GM12878 (cell line): ENCODE data around the gene TOLLIP.

Experiments
- EP300 ChIP-seq, 2 experiments: fragments of 150-350 bp in 1 of 2; IDR thresholded peaks; 2 replicates each; pipeline ENCODE4 v1.6.1; 2011 to 2012; ENCODE audit warnings: low read depth in 2 of 2, low read length in 2 of 2, borderline replicate concordance in 1 of 2, improper control_type of control experiment in 1 of 2, inconsistent platforms in 1 of 2; ENCODE audit not compliant: control insufficient read depth in 1 of 2
- MYC ChIP-seq: IDR thresholded peaks from 2 replicates; pipeline ENCODE4 v1.6.1; 2011; ENCODE audit warnings: mild to moderate bottlenecking, low read length, moderate library complexity, inconsistent platforms; ENCODE audit not compliant: insufficient read depth, insufficient replicate concordance, insufficient read length, severe bottlenecking
- ZNF24 ChIP-seq: fragments of 450-650 bp; IDR thresholded peaks from 2 replicates; pipeline ENCODE4 v1.6.1; 2017; ENCODE audit warnings: antibody characterized with exemption, mild to moderate bottlenecking

GRCh38 chr11:1352696-1353382, 43.4 kb upstream of the TOLLIP start:
- TF ChIP-seq MYC = no peak
- TF ChIP-seq ZNF24 = no peak
- no peak for TF ChIP-seq EP300 (IDR thresholded peaks at IDR 0.05; ENCODE audit: borderline replicate concordance in 1 of 2, control insufficient read depth in 1 of 2, low read depth in 2 of 2, low read length in 2 of 2)
